ENCODE data around the gene SAMD9.
"Not testable (repeated sequence)": the region's sequence is repeated elsewhere in the genome, so short reads cannot be mapped to it uniquely, and the experiment has no call there.

SAMD9 gene

GRCh38 chr7:93132216-93132615, 14.4 kb upstream of the SAMD9 start:
- no peak for DNase-seq (ENCODE audit: extremely low spot score)
- ChIA-PET POLR2A (no interaction called here), CTCF (interaction anchor here (0.9 to 2.7 kb wide), 4 partner anchors 12 to 96 kb away, joined by 3 to 8 read pairs (median 4); no protein-coding TSS in a partner anchor)
- no peak for TF ChIP-seq CTCF (IDR thresholded peaks at IDR 0.05; ENCODE audit: control extremely low read depth, extremely low read depth, low read depth, missing control alignments)

GRCh38 chr7:93126954-93127353, 9.2 kb upstream of the SAMD9 start:
- DNase-seq (ENCODE audit: extremely low spot score); POLR2A ChIA-PET; CTCF ChIA-PET: not testable (repeated sequence)

- POLR2A ChIA-PET; DNase-seq (ENCODE audit: extremely low spot score); CTCF ChIA-PET: not testable (repeated sequence)
Measured at GRCh38 chr7:93123532-93123931, 5.8 kb upstream of the SAMD9 start.

GRCh38 chr7:93120592-93121549, 3.1 kb upstream of the SAMD9 start:
- DNase-seq (ENCODE audit: extremely low spot score), result no peak
- TF ChIP-seq CTCF (IDR thresholded peaks at IDR 0.05; ENCODE audit: control extremely low read depth, extremely low read depth, low read depth, missing control alignments), result no peak
- CTCF ChIA-PET, result interaction anchor here (1.2 to 1.7 kb wide), 4 partner anchors 11 to 235 kb away, joined by 3 to 8 read pairs (median 4); no protein-coding TSS in a partner anchor
- POLR2A ChIA-PET, result no interaction called here

GRCh38 chr7:93119191-93119905, 1.6 kb upstream of the SAMD9 start:
- ChIA-PET POLR2A (interaction anchor here (0.6 kb wide), 1 partner anchor 18 kb away, joined by 3 read pairs; no protein-coding TSS in a partner anchor), CTCF (interaction anchor here (1.3 to 1.7 kb wide), 3 partner anchors 13 to 32 kb away, joined by 4 to 8 read pairs (median 5); no protein-coding TSS in a partner anchor)
- no peak for DNase-seq (ENCODE audit: extremely low spot score)
- TF ChIP-seq CTCF (IDR thresholded peaks at IDR 0.05; ENCODE audit: control extremely low read depth, extremely low read depth, low read depth, missing control alignments), result no peak

- CTCF ChIA-PET, result interaction anchor here (1.0 to 1.7 kb wide), 5 partner anchors 10 to 34 kb away, joined by 3 to 6 read pairs (median 4); no protein-coding TSS in a partner anchor
- POLR2A ChIA-PET, result no interaction called here
Measured at GRCh38 chr7:93117327-93117726, 452 bp downstream of the SAMD9 start.

More at GRCh38 chr7:93117327-93117726, 452 bp downstream of the SAMD9 start:
- no peak for TF ChIP-seq CTCF (IDR thresholded peaks at IDR 0.05; ENCODE audit: control extremely low read depth, extremely low read depth, low read depth, missing control alignments)
- no peak for DNase-seq (ENCODE audit: extremely low spot score)
